NCI-H187 (cell line): ENCODE results near the gene NLGN1.

Experiments used
- DNase-seq, 2 experiments: peaks; one replicate each; lab custom pipeline; 2025; lab: John Stamatoyannopoulos, UW

NLGN1 gene

DNA sequence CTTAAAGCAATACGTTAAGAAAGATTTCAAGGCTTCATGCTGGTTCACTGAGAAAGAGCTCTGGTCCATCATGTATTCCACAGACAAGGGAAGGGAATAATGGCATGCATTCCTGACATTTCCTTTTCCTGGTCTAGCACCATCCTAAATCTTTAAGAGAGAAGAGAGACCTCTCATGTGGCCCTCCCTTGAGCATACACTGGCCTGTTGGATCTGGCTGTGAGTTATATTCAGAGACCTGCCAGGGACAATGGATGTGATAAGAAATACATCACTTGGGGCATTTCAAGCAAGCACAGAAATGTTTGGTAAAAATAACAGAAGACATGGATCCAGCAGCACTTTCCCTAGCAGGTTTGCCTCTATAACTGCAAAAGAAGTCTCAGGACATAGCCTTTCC lies 507.8 kb downstream of the NLGN1 start:
- DNase-seq, result no peak

DNA sequence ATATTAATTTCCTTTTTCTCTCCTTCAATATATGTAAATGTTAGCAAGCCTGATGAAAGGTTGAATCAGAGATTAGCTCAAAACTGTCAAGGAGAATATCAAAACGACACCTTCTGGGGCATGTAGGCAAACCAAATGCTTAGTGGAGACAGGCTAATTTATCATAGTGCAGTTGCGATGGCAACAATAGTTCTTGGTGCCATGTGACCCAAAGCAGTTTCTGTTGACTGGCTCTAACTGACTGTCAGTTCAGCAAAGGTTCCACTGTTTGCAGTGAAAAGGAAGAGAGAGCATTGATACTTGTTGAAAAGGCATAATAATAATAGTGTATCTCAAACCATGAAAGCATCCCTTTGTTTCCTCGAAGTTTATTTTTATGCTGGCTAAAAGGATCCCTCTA lies 513.9 kb downstream of the NLGN1 start:
- DNase-seq, result no peak

DNA sequence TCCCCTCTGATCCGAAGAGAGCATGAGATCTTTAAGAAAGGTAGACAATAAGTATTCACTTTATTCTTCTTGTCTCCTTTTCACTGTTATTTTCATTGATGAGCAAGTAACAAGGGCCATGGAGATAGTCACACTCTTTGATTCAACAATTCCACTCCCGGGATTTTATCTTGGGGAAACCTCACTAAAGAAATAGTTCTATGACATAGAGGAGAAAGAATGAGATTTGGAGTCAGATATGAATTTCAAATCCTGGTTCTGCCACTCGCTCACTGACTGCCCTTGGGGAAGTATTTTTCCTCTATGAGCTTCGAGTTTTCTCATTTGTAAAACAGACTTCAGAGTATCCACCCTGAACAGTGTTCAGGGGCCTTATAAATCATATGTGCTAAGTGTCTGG lies 514.6 kb downstream of the NLGN1 start:
- DNase-seq, result no peak

DNA sequence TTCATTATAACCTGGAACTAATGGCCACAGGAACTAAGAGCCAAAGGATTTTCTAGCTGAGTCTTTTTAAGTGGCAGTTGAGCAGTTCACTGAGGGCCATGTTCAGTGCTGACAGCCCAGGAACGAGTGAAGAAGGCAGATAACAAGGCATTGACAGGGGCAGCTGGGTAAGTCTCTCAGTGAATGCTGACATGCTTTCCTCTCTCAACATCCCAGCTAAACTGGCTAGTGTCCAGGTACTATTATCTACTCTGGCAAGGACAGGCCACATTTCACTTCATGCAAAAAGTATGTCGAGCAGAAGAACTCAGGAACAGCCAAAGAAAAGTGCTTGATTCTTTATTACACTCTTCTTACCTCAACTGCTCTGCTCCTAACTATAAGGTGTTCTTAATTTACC lies 515.9 kb downstream of the NLGN1 start:
- DNase-seq, result no peak

DNA sequence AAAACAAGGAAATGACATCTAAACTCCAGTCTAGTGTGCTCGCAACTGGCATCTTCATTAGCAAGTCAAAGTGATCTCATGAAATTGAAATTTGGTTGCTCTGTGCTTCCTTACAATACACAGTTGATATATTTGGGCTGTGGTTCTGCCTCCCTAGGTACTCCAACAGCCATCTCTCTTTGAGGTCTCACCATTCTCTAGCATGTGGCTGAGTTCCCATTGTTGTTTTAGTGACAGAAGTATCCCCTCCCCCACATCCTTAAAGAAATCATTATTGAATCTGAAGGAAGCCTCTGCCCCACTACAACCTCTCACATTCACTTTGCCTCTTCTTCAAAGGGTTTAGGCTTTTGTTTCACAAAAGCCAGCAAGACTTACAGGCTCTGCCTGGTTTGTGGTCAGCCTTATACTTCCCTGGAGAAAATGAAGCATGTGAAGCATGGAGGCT lies 516.5 kb downstream of the NLGN1 start:
- DNase-seq, result no peak

DNA sequence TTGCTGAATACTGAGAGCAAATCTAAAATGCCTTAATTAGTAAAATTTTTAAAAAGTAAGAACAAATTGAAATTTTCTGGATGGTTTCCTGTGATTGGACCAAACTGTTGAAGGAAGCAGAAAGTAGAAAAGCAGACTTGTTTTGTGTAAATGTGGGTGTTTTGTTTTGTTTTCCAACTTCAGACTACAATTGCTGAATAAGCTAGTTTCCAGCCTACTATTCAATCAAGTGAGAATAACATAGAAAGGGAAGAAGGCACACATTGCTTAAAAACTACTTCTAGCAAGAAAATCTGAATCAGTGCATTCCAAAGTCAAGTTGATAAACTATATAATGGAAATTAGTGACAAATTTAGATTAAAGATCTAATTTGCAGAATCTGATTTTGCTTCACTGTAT lies 519.3 kb downstream of the NLGN1 start:
- DNase-seq, result no peak

DNA sequence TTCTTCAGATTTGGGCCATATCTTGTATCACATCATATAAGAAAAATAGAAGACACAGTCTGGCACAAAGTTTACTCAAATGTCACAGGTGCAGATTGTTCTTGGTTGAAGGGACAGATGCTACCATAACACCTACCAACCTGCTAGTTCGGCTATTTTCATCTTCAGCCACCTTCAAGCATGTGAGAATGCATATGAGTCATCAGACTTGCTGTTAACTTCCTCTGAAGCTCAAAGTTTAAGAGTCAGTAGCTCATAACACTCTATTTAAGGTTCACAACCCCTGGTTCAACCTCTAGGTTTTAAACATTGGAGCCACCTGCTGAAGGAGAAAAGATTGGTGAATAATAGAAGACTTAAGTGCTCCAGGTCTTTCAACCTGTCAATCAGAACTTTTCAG lies 522.8 kb downstream of the NLGN1 start:
- no peak for DNase-seq

DNA sequence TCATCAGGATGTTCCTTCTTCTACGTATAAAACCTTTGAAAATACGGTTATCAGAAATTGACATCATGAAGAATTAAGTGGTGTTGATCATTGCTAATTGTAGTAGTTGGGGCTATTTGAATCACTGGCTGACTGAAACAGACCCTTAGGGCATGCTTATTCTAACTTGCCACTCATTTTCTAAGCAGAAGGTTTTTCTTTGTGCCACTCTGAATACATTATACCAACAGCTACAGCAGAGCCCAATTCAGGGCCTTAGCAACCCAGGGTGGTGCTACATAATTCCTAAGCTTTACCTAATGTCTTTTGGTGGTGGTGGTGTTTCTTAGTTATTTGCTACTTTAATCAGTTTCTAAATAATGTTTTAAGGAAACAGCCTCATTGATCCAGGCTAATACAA lies 524.2 kb downstream of the NLGN1 start:
- DNase-seq, result no peak

DNA sequence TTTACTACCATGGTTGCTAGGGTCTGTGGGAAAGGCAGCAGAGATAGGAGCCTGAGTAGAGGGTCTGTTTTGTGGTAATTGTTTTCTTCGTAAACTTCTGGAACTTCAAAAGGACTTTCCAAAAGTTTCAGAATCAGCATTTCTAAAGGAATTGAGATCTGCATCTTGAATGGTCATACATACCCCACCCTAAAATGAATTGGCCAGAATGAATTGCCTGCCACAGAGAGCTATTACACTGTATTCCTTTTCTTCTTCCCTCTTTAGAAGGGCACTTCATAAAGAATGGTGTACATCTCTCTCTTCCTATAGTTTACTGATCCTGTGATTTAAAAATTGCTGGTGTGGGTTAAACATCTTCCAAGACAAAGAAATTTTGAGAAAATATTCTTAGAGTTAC lies 525.7 kb downstream of the NLGN1 start:
- no peak for DNase-seq

DNA sequence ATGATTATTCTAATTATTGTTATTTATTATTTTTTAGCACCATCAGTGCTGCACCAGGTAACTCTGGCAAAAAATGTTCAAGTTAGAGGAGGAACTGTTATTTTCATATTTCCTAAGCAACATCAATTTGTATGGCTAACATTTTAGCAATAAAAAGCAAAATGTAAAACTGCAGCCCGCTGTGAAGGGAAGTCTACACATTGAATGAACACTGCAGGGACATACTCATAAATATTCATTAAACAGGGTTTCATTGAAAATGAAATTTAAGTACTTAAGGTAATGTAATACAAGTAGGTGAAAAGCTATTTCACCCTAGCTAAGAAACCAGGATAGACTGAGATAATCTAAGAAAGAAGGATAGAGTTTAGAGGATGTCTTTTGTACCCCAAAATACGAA lies 532.7 kb downstream of the NLGN1 start:
- no peak for DNase-seq

DNA sequence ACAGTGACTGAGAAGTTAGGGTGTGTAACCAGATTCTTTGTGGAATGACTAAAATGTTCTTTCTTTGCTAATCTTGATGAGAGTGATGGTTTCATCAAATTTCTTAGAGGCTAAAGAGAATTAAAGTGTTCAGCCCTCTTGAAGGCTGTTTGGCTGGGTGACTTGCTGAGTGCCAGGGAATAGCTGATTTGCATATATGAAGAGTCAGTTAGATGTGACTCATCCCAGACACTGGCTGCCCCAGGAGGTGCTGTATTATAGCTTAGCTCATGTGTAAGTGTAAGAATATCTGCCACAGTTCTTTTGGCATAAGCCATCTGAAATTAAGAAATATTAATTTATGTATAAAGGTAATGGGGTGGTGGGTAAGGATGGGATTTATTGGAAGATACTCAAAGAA lies 535.1 kb downstream of the NLGN1 start:
- no peak for DNase-seq

DNA sequence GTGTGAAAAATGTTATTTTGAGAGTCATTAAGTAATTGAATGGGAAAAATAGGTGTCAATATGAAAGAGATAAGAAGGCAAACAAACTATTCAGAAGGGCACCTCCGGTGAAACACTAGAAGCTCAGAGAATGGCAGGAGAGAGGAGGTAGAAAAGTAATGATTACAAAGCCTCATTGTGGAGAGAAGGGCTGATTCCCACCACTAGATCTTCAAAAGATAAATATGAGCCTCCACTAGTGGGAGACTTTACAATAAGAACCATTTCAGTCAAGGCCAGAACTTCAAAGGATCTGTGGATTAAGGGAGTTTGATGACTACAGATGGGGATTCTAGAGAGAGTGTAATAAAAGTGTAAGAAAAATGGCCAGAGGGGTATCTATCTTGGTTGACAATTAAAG lies 535.6 kb downstream of the NLGN1 start:
- no peak for DNase-seq

DNA sequence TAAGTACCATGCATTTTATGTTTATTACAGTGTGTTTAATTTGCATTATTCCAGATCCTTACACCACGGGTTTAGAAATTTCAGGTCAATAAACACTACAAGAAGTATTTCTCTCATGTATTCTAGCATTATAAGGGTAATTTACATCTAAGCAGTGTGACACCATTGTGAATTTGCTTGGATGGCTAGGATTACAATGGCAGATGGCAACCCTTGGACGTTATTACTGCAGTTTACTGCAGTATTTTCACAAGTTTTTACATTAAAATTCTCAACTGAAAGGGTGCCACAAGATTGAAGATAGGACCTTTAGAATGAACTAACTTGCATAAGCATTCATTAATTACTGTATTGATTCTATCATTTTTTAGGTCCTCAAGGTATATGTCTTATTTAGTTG lies 538.8 kb downstream of the NLGN1 start:
- DNase-seq, result no peak

DNA sequence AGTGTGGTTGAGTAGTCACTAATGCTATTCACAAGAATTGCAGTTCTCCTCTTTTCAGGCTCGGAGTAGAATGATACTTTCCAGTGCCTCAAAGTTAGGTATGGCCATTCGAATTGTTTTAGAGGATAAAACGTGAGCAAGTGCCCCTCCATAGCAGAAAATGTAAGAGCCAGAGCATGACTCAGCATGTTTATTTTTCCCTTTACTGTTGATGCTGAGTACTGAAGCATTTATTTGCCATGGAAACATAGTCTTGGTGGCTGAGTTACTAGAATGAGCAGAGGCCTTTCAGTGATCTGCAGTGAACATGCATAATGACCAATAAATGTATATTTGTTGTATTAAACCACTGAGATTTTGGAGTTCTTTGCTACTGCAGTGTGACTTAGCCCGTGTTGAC lies 540.6 kb downstream of the NLGN1 start:
- DNase-seq, result no peak

DNA sequence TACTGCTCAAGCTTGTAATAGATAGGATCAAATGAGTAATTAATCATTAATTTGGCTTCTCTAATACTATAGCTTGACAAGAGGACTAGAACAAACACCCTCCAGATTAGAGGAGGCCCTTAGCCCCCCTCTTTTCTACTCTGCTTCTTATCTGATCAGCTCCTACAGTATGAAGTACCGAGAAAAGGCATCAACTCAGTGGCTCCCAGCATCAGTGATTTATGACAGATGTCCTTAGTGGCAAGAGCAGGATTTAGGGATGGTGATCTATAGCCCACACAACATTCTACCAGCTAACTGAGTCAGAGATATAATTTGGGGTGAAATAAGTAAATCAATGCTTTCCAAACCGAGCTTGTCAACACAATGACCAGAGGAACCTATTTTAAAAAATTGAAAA lies 541.1 kb downstream of the NLGN1 start:
- DNase-seq, result no peak

DNA sequence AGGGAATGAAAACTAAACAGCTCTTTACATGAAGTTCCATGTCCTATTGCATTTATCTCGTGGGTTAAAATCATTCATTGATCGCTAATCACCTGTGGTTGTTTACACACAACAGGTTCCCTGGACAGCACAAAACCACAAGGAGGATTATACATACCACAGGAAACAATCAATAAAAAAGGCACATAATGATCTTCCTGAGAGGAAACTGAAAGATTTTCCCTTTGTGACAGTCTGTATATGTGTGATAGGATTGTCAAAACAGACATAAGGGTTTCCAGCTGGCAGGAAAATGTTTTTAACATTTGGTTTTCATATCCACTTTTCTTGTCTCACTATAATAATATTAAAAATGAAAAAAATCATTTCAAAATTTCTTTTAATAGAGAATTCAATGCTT lies 541.8 kb downstream of the NLGN1 start:
- DNase-seq, result no peak

DNA sequence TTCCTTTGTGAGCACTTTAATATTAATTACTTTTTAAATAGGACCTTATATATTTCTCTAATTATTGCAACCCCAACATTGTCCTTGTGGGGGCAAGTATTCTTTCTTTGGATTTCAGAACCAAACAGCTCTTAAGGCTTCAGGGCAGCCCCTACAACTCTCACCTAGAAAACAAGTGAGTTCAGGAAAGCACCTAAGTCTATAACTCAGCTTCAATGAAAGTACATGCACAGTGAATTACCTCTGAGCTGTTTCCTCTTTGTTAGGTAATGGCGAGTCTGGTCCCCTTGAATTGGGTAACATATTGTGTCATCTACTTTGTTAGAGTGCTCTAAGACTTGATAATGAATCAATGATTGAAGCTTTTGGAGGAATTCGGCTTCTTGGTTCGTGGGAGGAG lies 545.7 kb downstream of the NLGN1 start:
- no peak for DNase-seq

DNA sequence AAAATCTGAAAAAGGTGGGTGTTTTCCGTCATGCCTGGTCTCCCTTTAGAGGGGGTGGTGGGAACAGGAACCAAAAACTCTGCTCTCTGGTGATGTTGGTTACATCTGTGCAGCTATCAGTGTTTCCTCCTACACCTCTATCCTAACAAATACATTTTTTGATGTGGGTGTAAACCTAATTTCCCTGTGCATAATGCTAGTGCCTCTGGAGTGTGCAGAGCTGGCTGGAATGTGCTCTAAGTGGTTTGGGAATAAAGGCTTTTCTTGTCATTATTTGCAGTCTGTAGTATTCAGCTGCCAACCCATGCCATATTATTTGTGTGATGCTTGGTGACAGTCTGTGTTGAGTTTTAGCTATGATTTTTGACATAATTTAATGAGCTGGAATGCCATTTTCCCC lies 547.6 kb downstream of the NLGN1 start:
- no peak for DNase-seq

DNA sequence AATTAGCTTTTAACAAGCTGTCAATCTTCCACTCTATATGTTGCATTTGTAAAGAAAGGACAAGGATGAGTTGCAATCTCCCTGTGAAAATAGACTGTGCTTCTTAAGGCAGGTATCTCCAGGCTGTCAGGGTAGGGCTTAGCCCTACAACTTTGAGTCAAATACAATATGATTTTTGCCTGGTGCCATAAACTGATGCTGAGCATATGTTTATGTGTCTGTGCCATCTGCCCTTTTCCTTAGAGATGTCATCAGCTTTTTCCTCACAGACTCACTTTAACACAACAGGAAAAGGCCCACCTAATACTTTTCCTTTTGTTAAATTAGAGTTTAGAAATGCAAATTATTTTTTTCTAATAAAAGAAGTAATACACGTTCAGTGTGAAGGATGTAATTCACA lies 548.3 kb downstream of the NLGN1 start:
- DNase-seq, result no peak

DNA sequence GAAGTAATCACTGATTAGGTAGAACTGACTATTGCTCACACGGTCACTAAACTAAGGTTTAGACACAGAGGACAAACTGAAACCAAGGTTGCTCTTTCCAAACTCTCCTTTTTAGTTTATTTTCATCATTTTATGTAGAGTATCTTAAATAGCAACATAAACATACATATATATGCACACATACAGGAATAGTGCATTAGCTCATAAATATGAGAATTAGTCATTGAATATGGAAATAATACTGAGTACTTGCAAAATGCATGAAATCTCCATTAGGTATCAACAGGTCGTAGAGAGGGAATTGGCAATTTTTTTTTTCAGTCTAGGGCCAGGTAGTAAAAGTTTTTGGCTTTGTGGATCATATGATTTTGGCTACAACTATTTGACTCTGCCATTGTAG lies 557.1 kb downstream of the NLGN1 start:
- no peak for DNase-seq

DNA sequence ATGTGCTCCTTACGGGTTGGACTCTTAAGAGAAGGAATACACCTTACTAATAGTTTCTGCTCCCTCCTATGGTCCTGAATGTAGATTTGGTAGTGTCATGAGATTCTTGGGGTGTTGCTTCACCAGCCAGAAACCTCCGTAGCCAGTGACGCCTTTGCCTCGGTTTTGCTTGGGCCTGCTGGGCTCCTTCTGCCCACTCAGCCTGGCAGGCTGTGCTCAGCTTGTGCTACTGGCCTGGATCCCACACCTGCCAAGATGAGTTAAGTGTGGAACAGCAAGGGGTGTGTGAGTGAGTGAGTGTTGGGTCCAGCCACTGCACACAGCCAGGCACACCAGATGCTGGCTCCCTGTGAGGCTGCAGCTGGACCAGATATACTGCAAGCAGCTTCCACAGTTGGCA lies 560.1 kb downstream of the NLGN1 start:
- DNase-seq, result no peak

DNA sequence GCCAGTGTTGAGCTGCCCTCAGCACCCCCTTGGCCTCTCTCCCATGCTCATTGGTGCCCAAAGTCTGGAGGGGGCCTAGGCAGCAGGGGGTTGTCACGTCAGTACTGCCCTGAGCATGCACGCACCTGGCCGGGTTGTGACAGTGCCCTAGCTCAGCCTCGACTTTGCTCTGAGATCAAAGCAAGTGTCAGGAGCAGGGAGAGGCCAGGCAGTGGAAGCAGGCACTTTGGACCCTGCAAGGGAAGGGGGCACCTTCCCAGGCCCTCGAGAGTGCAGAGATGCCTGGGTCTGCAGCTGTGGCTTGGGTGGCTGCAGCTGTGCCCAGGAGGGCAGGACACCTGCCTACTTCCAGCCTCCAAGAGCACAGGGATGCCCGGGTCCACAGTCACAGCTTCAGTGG lies 561.3 kb downstream of the NLGN1 start:
- no peak for DNase-seq

DNA sequence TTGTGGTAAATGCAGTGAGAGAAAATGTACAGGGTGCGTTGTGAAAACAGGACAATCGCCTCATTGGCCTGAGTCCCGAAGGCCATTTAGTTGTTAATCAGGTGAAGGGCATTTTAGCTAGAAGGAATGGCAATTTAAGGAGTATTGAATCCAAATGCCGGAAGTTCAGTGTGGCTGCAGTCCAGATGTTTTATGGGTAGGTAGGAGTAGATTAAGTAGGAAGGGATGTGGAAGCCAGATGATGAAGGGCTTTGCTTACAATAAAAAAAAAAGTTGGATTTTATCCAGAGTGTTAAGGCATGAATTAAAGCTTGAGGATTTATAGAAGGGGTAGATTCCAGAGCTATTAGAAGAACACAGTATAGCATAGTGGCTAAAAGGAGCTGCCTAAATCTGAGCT lies 572.7 kb downstream of the NLGN1 start:
- DNase-seq, result no peak

DNA sequence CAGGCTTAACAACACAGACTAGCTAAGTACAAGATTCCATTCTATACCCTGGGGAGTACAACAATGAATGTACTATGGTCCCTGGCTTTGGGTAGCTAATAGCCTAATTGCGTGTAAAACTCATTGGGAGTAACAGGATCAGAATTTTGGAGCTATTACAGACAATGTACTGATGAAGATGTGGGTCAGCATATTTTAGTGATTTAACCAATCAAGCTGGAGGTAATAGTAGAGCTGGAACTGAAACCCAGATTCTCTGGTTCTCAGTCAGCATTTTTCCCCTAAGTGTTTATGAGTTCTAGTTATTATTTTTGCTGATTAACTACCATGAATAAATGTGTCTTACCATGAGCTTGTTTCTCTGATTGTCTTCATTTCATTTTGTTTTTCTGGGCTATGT lies 578.7 kb downstream of the NLGN1 start:
- no peak for DNase-seq

DNA sequence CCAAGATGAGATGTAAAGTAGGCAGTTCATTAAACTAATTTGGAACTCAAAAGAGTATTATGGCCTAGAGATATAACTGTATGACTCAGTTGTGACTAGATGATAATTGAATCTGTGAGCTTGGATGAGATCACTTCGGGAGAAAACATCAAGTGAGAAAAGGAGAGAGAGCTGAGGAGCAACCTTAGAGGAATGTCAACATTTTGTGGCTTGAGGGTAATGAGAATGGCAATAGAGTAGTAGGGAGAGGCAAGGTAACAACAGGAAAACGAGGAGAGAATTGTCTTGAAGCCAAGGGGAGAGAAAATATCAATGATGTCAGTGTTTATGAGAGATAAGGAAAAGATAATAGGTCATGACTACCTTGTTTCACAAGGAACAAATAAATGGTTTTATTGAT lies 580.2 kb downstream of the NLGN1 start:
- no peak for DNase-seq
